Fibroblast of the aortic adventitia (primary cell): Measurements from ENCODE around the gene PLA2G7. TPM values are rescaled to one million over a fixed set of nuclear protein-coding genes. Genes with fewer than 3 reads are reported as not detected.
"Not testable (repeated sequence)": the region's sequence is repeated elsewhere in the genome, so short reads cannot be mapped to it uniquely, and the experiment has no call there.

ENCODE experiments used
- DNase-seq: peaks from one replicate; pipeline ENCODE4 v3.0.0-alpha.2; 2010; ENCODE audit warnings: low read depth
- H3K4me3 ChIP-seq: 2 replicates; pipeline ENCODE4 v1.5.1; 2011; ENCODE audit warnings: low read depth, mild to moderate bottlenecking, control low read depth, low read length, moderate library complexity
- CTCF ChIP-seq: IDR thresholded peaks from 2 replicates; pipeline ENCODE4 v1.5.1; 2011; ENCODE audit warnings: mild to moderate bottlenecking, low read length, control low read depth, inconsistent platforms; ENCODE audit not compliant: insufficient read depth
- total RNA-seq: library from RNA; depleted of rRNA; stranded (reverse); fragments of >200 nt; gene quantifications from 2 replicates; pipeline ENCODE4 v1.2.3, GENCODE V29; 2012; ENCODE audit warnings: low replicate concordance

PLA2G7 gene
- total RNA-seq, 1 donor: not detected

- TF ChIP-seq CTCF: no peak
- H3K4me3 ChIP-seq: no peak overlapping the region
- DNase-seq: no peak
Observed at GRCh38 chr6:46748940-46749503, 13.8 kb upstream of the PLA2G7 start.

- DNase-seq: no peak
- no peak within 1 kb of the TSS for H3K4me3 ChIP-seq
- TF ChIP-seq CTCF: no peak
Observed at GRCh38 chr6:46746696-46747095, 11.5 kb upstream of the PLA2G7 start, which contains the start of gene ANKRD66. TSS of gene ANKRD66 (plus strand) at chr6:46746933. CDS start at chr6:46751949, 5,016 bp downstream.

GRCh38 chr6:46745973-46746372 lies 10.8 kb upstream of the PLA2G7 start:
- no peak overlapping the region for H3K4me3 ChIP-seq
- no peak for DNase-seq
- no peak for TF ChIP-seq CTCF

- H3K4me3 ChIP-seq, DNase-seq: not testable (repeated sequence)
Observed at GRCh38 chr6:46744159-46744725, 9.1 kb upstream of the PLA2G7 start.

- TF ChIP-seq CTCF: no peak
- DNase-seq: no peak
- H3K4me3 ChIP-seq: no peak overlapping the region
Observed at GRCh38 chr6:46743425-46744158, 8.4 kb upstream of the PLA2G7 start.

- TF ChIP-seq CTCF: no peak
- no peak overlapping the region for H3K4me3 ChIP-seq
- DNase-seq: no peak
Observed at GRCh38 chr6:46741910-46742309, 6.7 kb upstream of the PLA2G7 start.

GRCh38 chr6:46741482-46741881 lies 6.3 kb upstream of the PLA2G7 start:
- H3K4me3 ChIP-seq: no peak overlapping the region
- DNase-seq: no peak
- no peak for TF ChIP-seq CTCF
